Measurements from ENCODE around the gene POU4F2. TPM values are rescaled to one million over a fixed set of nuclear protein-coding genes. Genes with fewer than 3 reads are reported as not detected.

The POU4F2 gene
- polyA plus RNA-seq, 3 donors: not detected

- Histone ChIP-seq H4K20me1 (ENCODE audit: insufficient read depth, low read length) (no peaks in the 10 kb centered on the region), H3K9me3 (replicated peaks in 1 of 2; ENCODE audit: control insufficient read depth in 1 of 2, insufficient read depth in 1 of 2, low read length in 2 of 2) (peaks cover 4 to 37% of the 10 kb centered on the region in 2 donors), H3K79me2 (ENCODE audit: insufficient read depth, low read length) (no peaks in the 10 kb centered on the region), H3K36me3 (replicated peaks in 1 of 2; ENCODE audit: control insufficient read depth in 1 of 2, insufficient read depth in 2 of 2, low read length in 2 of 2) (no peaks in the 10 kb centered on the region), H3K4me3 (replicated peaks in 1 of 3; ENCODE audit: low read depth in 2 of 3, low read length in 3 of 3) (no peak overlapping the region), H3K27me3 (ENCODE audit: control insufficient read depth in 2 of 2, insufficient read depth in 2 of 2, low read length in 2 of 2) (peaks cover 65 to 97% of the 10 kb centered on the region in 2 donors), H2AFZ (ENCODE audit: insufficient read depth, low read depth, low read length, poor library complexity, severe bottlenecking) (no peak overlapping the region), H3K4me1 (ENCODE audit: control insufficient read depth in 1 of 2, insufficient read depth in 2 of 2, low read length in 2 of 2) (no peaks in the 10 kb centered on the region), H3K27ac (ENCODE audit: low read depth in 1 of 2, low read length in 2 of 2) (no peak overlapping the region), H3K9ac (ENCODE audit: insufficient read depth, low read length, poor library complexity, severe bottlenecking) (no peak overlapping the region), H3K4me2 (replicated peaks; ENCODE audit: extremely low read depth, low read length, poor library complexity, severe bottlenecking) (no peak overlapping the region)
- H3K4me1 Mint-ChIP-seq: no peaks in the 10 kb centered on the region
- H3K9me3 Mint-ChIP-seq: peaks cover 3 to 36% (median 16%) of the 10 kb centered on the region in 7 donors
- no peak for DNase-seq
- intact Hi-C loops (cut with micrococcal nuclease): no loop called here
- TF ChIP-seq, protein P1, sequence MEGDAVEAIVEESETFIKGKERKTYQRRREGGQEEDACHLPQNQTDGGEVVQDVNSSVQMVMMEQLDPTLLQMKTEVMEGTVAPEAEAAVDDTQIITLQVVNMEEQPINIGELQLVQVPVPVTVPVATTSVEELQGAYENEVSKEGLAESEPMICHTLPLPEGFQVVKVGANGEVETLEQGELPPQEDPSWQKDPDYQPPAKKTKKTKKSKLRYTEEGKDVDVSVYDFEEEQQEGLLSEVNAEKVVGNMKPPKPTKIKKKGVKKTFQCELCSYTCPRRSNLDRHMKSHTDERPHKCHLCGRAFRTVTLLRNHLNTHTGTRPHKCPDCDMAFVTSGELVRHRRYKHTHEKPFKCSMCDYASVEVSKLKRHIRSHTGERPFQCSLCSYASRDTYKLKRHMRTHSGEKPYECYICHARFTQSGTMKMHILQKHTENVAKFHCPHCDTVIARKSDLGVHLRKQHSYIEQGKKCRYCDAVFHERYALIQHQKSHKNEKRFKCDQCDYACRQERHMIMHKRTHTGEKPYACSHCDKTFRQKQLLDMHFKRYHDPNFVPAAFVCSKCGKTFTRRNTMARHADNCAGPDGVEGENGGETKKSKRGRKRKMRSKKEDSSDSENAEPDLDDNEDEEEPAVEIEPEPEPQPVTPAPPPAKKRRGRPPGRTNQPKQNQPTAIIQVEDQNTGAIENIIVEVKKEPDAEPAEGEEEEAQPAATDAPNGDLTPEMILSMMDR (IDR thresholded peaks at IDR 0.05): no peak
- H3K36me3 Mint-ChIP-seq: peaks cover 0 to 5% of the 10 kb centered on the region in 2 donors
- 5% methylated on average over 36 of the region's 37 CpGs for WGBS (ENCODE audit: insufficient coverage)
- H3K27ac Mint-ChIP-seq: no peak overlapping the region
- peak overlapping the region in 1 of 2 donors; percentile 80 for H3K4me3 Mint-ChIP-seq
- H3K27me3 Mint-ChIP-seq (ENCODE audit: low read depth in 3 of 3): peaks cover 66 to 90% (median 74%) of the 10 kb centered on the region in 3 donors
Observed at GRCh38 chr4:146640465-146641061, 1.9 kb downstream of the POU4F2 start.

- no peak overlapping the region for H3K27ac Mint-ChIP-seq
- no peaks in the 10 kb centered on the region for H3K4me1 Mint-ChIP-seq
- DNase-seq: no peak
- peak overlapping the region in 1 of 2 donors; percentile 43 for H3K4me3 Mint-ChIP-seq
- Histone ChIP-seq H3K27me3 (ENCODE audit: control insufficient read depth in 2 of 2, insufficient read depth in 2 of 2, low read length in 2 of 2) (peaks cover 65 to 97% of the 10 kb centered on the region in 2 donors), H3K9ac (ENCODE audit: insufficient read depth, low read length, poor library complexity, severe bottlenecking) (no peak overlapping the region), H3K9me3 (replicated peaks in 1 of 2; ENCODE audit: control insufficient read depth in 1 of 2, insufficient read depth in 1 of 2, low read length in 2 of 2) (peaks cover 3 to 34% of the 10 kb centered on the region in 2 donors), H4K20me1 (ENCODE audit: insufficient read depth, low read length) (no peaks in the 10 kb centered on the region), H3K4me2 (replicated peaks; ENCODE audit: extremely low read depth, low read length, poor library complexity, severe bottlenecking) (no peak overlapping the region), H2AFZ (ENCODE audit: insufficient read depth, low read depth, low read length, poor library complexity, severe bottlenecking) (no peak overlapping the region), H3K36me3 (replicated peaks in 1 of 2; ENCODE audit: control insufficient read depth in 1 of 2, insufficient read depth in 2 of 2, low read length in 2 of 2) (no peaks in the 10 kb centered on the region), H3K4me1 (ENCODE audit: control insufficient read depth in 1 of 2, insufficient read depth in 2 of 2, low read length in 2 of 2) (no peaks in the 10 kb centered on the region), H3K79me2 (ENCODE audit: insufficient read depth, low read length) (no peaks in the 10 kb centered on the region), H3K4me3 (replicated peaks in 1 of 3; ENCODE audit: low read depth in 2 of 3, low read length in 3 of 3) (no peak overlapping the region), H3K27ac (ENCODE audit: low read depth in 1 of 2, low read length in 2 of 2) (no peak overlapping the region)
- peaks cover 3 to 36% (median 15%) of the 10 kb centered on the region in 7 donors for H3K9me3 Mint-ChIP-seq
- WGBS (ENCODE audit: insufficient coverage): 0% methylated on average over 1 of the region's 3 CpGs
- H3K36me3 Mint-ChIP-seq: peaks cover 0 to 5% of the 10 kb centered on the region in 2 donors
- intact Hi-C loops (cut with micrococcal nuclease): no loop called here
- H3K27me3 Mint-ChIP-seq (ENCODE audit: low read depth in 3 of 3): peaks cover 66 to 90% (median 74%) of the 10 kb centered on the region in 3 donors
- TF ChIP-seq, protein P1 (IDR thresholded peaks at IDR 0.05): no peak
Observed at GRCh38 chr4:146641762-146642161, 3.1 kb downstream of the POU4F2 start.
